Osteocyte (in vitro differentiated cells): Measurements from ENCODE around the gene NTN1. TPM values are rescaled to one million over a fixed set of nuclear protein-coding genes. Genes with fewer than 3 reads are reported as not detected.

Source experiments
- DNase-seq: peaks from one replicate; pipeline ENCODE4 v3.0.0; 2021; ENCODE audit warnings: mixed read lengths; ENCODE audit not compliant: unreplicated experiment; ENCODE audit errors: extremely low spot score
- H3K27ac Mint-ChIP-seq: one replicate; pipeline ENCODE4 v1.8.0; 2021; ENCODE audit warnings: mild to moderate bottlenecking, mixed read lengths; ENCODE audit not compliant: unreplicated experiment
- H3K27me3 Mint-ChIP-seq: one replicate; pipeline ENCODE4 v1.8.0; 2021; ENCODE audit warnings: mixed read lengths; ENCODE audit not compliant: unreplicated experiment
- H3K36me3 Mint-ChIP-seq: one replicate; pipeline ENCODE4 v1.8.0; 2021; ENCODE audit warnings: mixed read lengths; ENCODE audit not compliant: unreplicated experiment
- H3K4me1 Mint-ChIP-seq: one replicate; pipeline ENCODE4 v1.8.0; 2021; ENCODE audit warnings: mixed read lengths; ENCODE audit not compliant: unreplicated experiment
- H3K4me3 Mint-ChIP-seq: one replicate; pipeline ENCODE4 v1.8.0; 2021; ENCODE audit warnings: mild to moderate bottlenecking, moderate library complexity, mixed read lengths; ENCODE audit not compliant: unreplicated experiment
- H3K9me3 Mint-ChIP-seq: one replicate; pipeline ENCODE4 v1.8.0; 2021; ENCODE audit warnings: mixed read lengths; ENCODE audit not compliant: unreplicated experiment
- CTCF ChIP-seq: fragments of 200-600 bp; sonication (generic); IDR thresholded peaks from 2 replicates; pipeline ENCODE4 v1.5.0; 2021; ENCODE audit warnings: antibody characterized with exemption, mild to moderate bottlenecking, moderate library complexity
- total RNA-seq: library from RNA; stranded (reverse); gene quantifications from 2 replicates; pipeline ENCODE4 v1.2.1, GENCODE V29; 2021

NTN1 gene
- total RNA-seq, 1 donor from 2014 or later, result 21.4 TPM

- no peak overlapping the region for H3K27ac Mint-ChIP-seq
Measured at GRCh38 chr17:9003355-9004131, 17.8 kb upstream of the NTN1 start.

GRCh38 chr17:9004132-9004960, 17.0 kb upstream of the NTN1 start:
- peaks cover 7% of the 10 kb centered on the region for H3K9me3 Mint-ChIP-seq
- no peak overlapping the region for H3K27ac Mint-ChIP-seq
- TF ChIP-seq CTCF, result no peak
- peaks cover 59% of the 10 kb centered on the region for H3K27me3 Mint-ChIP-seq
- H3K4me3 Mint-ChIP-seq, result no peak overlapping the region
- peaks cover 8% of the 10 kb centered on the region for H3K4me1 Mint-ChIP-seq
- no peaks in the 10 kb centered on the region for H3K36me3 Mint-ChIP-seq
- DNase-seq, result no peak

More at GRCh38 chr17:9003355-9004131, 17.8 kb upstream of the NTN1 start:
- Mint-ChIP-seq H3K36me3 (no peaks in the 10 kb centered on the region), H3K27me3 (peaks cover 53% of the 10 kb centered on the region), H3K4me3 (peak overlapping the region; percentile 63), H3K4me1 (peaks cover 8% of the 10 kb centered on the region), H3K9me3 (peaks cover 7% of the 10 kb centered on the region)
- TF ChIP-seq CTCF, result no peak
- no peak for DNase-seq

- Mint-ChIP-seq H3K4me1 (peaks cover 8% of the 10 kb centered on the region), H3K36me3 (no peaks in the 10 kb centered on the region), H3K4me3 (no peak overlapping the region), H3K9me3 (peaks cover 7% of the 10 kb centered on the region), H3K27me3 (peaks cover 63% of the 10 kb centered on the region), H3K27ac (no peak overlapping the region)
- no peak for TF ChIP-seq CTCF
- no peak for DNase-seq
Measured at GRCh38 chr17:9004961-9005285, 16.4 kb upstream of the NTN1 start.

GRCh38 chr17:9006175-9006767, 15.0 kb upstream of the NTN1 start:
- TF ChIP-seq CTCF, result no peak
- peaks cover 8% of the 10 kb centered on the region for H3K4me1 Mint-ChIP-seq
- no peak for DNase-seq
- H3K27ac Mint-ChIP-seq, result no peak overlapping the region
- H3K36me3 Mint-ChIP-seq, result no peaks in the 10 kb centered on the region
- no peak overlapping the region for H3K4me3 Mint-ChIP-seq
- H3K9me3 Mint-ChIP-seq, result no peaks in the 10 kb centered on the region
- H3K27me3 Mint-ChIP-seq, result peaks cover 68% of the 10 kb centered on the region
